IMR-90 (cell line): ENCODE results near the gene POU4F1.

Experiments used
- BHLHE40 ChIP-seq: fragments of 150-350 bp; IDR thresholded peaks from 2 replicates; pipeline ENCODE4 v1.6.1; 2016; ENCODE audit warnings: mild to moderate bottlenecking, low read depth, low read length
- CEBPB ChIP-seq: IDR thresholded peaks from 2 replicates; pipeline ENCODE4 v1.6.1; 2012; ENCODE audit warnings: low read depth, low read length, improper control_type of control experiment
- CHD1 ChIP-seq: IDR thresholded peaks from 2 replicates; pipeline ENCODE4 v1.6.1; 2012; ENCODE audit warnings: low read depth, low read length, improper control_type of control experiment
- CTCF ChIP-seq: conservative IDR thresholded peaks from 2 replicates; pipeline ENCODE4 v1.5.1; 2012; ENCODE audit warnings: mild to moderate bottlenecking, low read depth, low read length, improper control_type of control experiment
- ELK1 ChIP-seq: fragments of 150-350 bp; IDR thresholded peaks from 2 replicates; pipeline ENCODE4 v1.6.1; 2016; ENCODE audit warnings: low read depth, mild to moderate bottlenecking, low read length, moderate library complexity, borderline replicate concordance
- MAZ ChIP-seq: IDR thresholded peaks from 2 replicates; pipeline ENCODE4 v1.6.1; 2012; ENCODE audit warnings: low read depth, mild to moderate bottlenecking, low read length, improper control_type of control experiment, moderate library complexity, borderline replicate concordance
- MXI1 ChIP-seq: IDR thresholded peaks from 2 replicates; pipeline ENCODE4 v1.6.1; 2012; ENCODE audit warnings: low read depth, mild to moderate bottlenecking, low read length, moderate library complexity, borderline replicate concordance
- POLR2A ChIP-seq: IDR thresholded peaks from 2 replicates; pipeline ENCODE4 v1.6.1; 2012; ENCODE audit warnings: mild to moderate bottlenecking, low read depth, low read length
- RAD21 ChIP-seq: IDR thresholded peaks from 2 replicates; pipeline ENCODE4 v1.6.1; 2012; ENCODE audit warnings: low read length, improper control_type of control experiment
- RCOR1 ChIP-seq: IDR thresholded peaks from 2 replicates; pipeline ENCODE4 v1.6.1; 2012; ENCODE audit warnings: mild to moderate bottlenecking, low read length, improper control_type of control experiment; ENCODE audit not compliant: insufficient replicate concordance
- SMC3 ChIP-seq: fragments of 150-350 bp; IDR thresholded peaks from 2 replicates; pipeline ENCODE4 v1.6.1; 2016; ENCODE audit warnings: low read depth, mild to moderate bottlenecking, antibody characterized with exemption, low read length, moderate library complexity
- USF2 ChIP-seq: fragments of 150-350 bp; IDR thresholded peaks from 2 replicates; pipeline ENCODE4 v1.6.1; 2017; ENCODE audit warnings: mild to moderate bottlenecking, antibody characterized with exemption, low read length, low read depth

- TF ChIP-seq CTCF, result no peak
- TF ChIP-seq RCOR1, result no peak
- no peak for TF ChIP-seq POLR2A
- no peak for TF ChIP-seq MXI1
- TF ChIP-seq USF2, result no peak
- TF ChIP-seq CEBPB, result no peak
- no peak for TF ChIP-seq RAD21
- TF ChIP-seq SMC3, result no peak
- no peak for TF ChIP-seq ELK1
- no peak for TF ChIP-seq CHD1
- TF ChIP-seq MAZ, result no peak
- TF ChIP-seq BHLHE40, result no peak
Observed at GRCh38 chr13:78597602-78597932, 5.8 kb downstream of the POU4F1 start.
